HEK293 (cell line): ENCODE data around the gene FSHR.

Experiments used
- CTCF ChIA-PET: fragments of 350-600 bp; formaldehyde crosslinking; extraction: SDS; loops from one replicate; lab custom pipeline; 2021; ENCODE audit warnings: antibody characterized with exemption; lab: Yijun Ruan, JAX
- POLR2A ChIA-PET: fragments of 300-600 bp; formaldehyde crosslinking; extraction: SDS; loops from one replicate; lab custom pipeline; 2020; ENCODE audit warnings: antibody characterized with exemption, inconsistent platforms; lab: Yijun Ruan, JAX
- H3K27ac ChIP-seq: fragments of 200-500 bp; sonication (Bioruptor generic); 2 replicates; pipeline ENCODE4 v1.5.1; 2014; ENCODE audit warnings: low read depth, low read length, control low read depth, inconsistent platforms; ENCODE audit errors: extremely low read depth
- H3K36me3 ChIP-seq, 2 experiments: fragments of 200-500 bp in 1 of 2; sonication (Bioruptor generic) in 1 of 2; 1 replicate in 1 of 2; 2 replicates in 1 of 2; pipeline ENCODE4 v1.5.1; 2014 to 2017; ENCODE audit warnings: inconsistent platforms in 2 of 2, low read length in 2 of 2; ENCODE audit not compliant: control insufficient read depth in 2 of 2, insufficient read depth in 1 of 2
- H3K4me1 ChIP-seq: fragments of 200-500 bp; sonication (Bioruptor generic); 2 replicates; pipeline ENCODE4 v1.5.1; 2014; ENCODE audit warnings: mild to moderate bottlenecking, low read length, inconsistent platforms; ENCODE audit not compliant: control insufficient read depth, insufficient read depth
- H3K4me3 ChIP-seq: 2 replicates; pipeline ENCODE4 v1.5.1; 2011; ENCODE audit warnings: low read depth, mild to moderate bottlenecking, control low read depth, low read length, moderate library complexity
- H3K9me3 ChIP-seq: fragments of 200-500 bp; sonication (Bioruptor generic); 2 replicates; pipeline ENCODE4 v1.5.1; 2014; ENCODE audit warnings: low read depth, low read length, inconsistent platforms; ENCODE audit not compliant: control insufficient read depth, insufficient read depth
- BCL11B ChIP-seq: fragments of 450-650 bp; formaldehyde crosslinking; IDR thresholded peaks from 2 replicates; pipeline ENCODE4 v1.5.1; 2016; ENCODE audit warnings: low read depth, missing biosample characterization, missing genetic modification characterization
- KLF7 ChIP-seq: fragments of 450-650 bp; formaldehyde crosslinking; IDR thresholded peaks from 2 replicates; pipeline ENCODE4 v1.5.1; 2016; ENCODE audit warnings: missing biosample characterization, missing genetic modification characterization, borderline replicate concordance
- PRDM1 ChIP-seq: fragments of 450-650 bp; formaldehyde crosslinking; IDR thresholded peaks from 2 replicates; pipeline ENCODE4; 2016; ENCODE audit warnings: missing biosample characterization, missing genetic modification characterization
- PRDM6 ChIP-seq: fragments of 450-650 bp; formaldehyde crosslinking; IDR thresholded peaks from 2 replicates; pipeline ENCODE4 v1.5.1; 2017; ENCODE audit warnings: missing biosample characterization, missing genetic modification characterization
- REST ChIP-seq: fragments of 450-650 bp; formaldehyde crosslinking; IDR thresholded peaks from 2 replicates; pipeline ENCODE4 v1.5.1; 2016; ENCODE audit warnings: missing biosample characterization, missing genetic modification characterization
- SCRT2 ChIP-seq: fragments of 450-650 bp; formaldehyde crosslinking; IDR thresholded peaks from 2 replicates; pipeline ENCODE4 v1.5.1; 2016; ENCODE audit warnings: missing biosample characterization, missing genetic modification characterization
- TRIM28 ChIP-seq: IDR thresholded peaks from 2 replicates; pipeline ENCODE4 v1.6.1; 2011; ENCODE audit warnings: low read length, control low read depth, borderline replicate concordance
- WT1 ChIP-seq: fragments of 450-650 bp; formaldehyde crosslinking; IDR thresholded peaks from 2 replicates; pipeline ENCODE4 v1.5.1; 2016; ENCODE audit warnings: missing biosample characterization, missing genetic modification characterization
- ZEB2 ChIP-seq: fragments of 450-650 bp; formaldehyde crosslinking; IDR thresholded peaks from 2 replicates; pipeline ENCODE4 v1.5.1; 2016; ENCODE audit warnings: missing biosample characterization, missing genetic modification characterization
- ZFP3 ChIP-seq: fragments of 450-650 bp; formaldehyde crosslinking; IDR thresholded peaks from 2 replicates; pipeline ENCODE4 v1.5.1; 2016; ENCODE audit warnings: low read depth, missing biosample characterization, missing genetic modification characterization
- ZFP69B ChIP-seq: fragments of 450-650 bp; formaldehyde crosslinking; IDR thresholded peaks from 2 replicates; pipeline ENCODE4 v1.5.1; 2016; ENCODE audit warnings: missing biosample characterization, missing genetic modification characterization
- ZNF114 ChIP-seq: fragments of 450-650 bp; formaldehyde crosslinking; IDR thresholded peaks from 2 replicates; pipeline ENCODE4 v1.5.0; 2017; ENCODE audit warnings: missing biosample characterization, missing genetic modification characterization
- ZNF140 ChIP-seq: fragments of 450-650 bp; formaldehyde crosslinking; IDR thresholded peaks from 2 replicates; pipeline ENCODE4 v1.5.1; 2016; ENCODE audit warnings: missing biosample characterization, missing genetic modification characterization
- ZNF324 ChIP-seq: fragments of 450-650 bp; formaldehyde crosslinking; IDR thresholded peaks from 2 replicates; pipeline ENCODE4 v1.5.1; 2016; ENCODE audit warnings: missing biosample characterization, missing genetic modification characterization
- ZNF350 ChIP-seq: fragments of 450-650 bp; formaldehyde crosslinking; IDR thresholded peaks from 2 replicates; pipeline ENCODE4 v1.5.0; 2017; ENCODE audit warnings: missing biosample characterization, mild to moderate bottlenecking, missing genetic modification characterization
- ZNF391 ChIP-seq: fragments of 450-650 bp; formaldehyde crosslinking; IDR thresholded peaks from 2 replicates; pipeline ENCODE4 v1.5.1; 2016; ENCODE audit warnings: low read depth, missing biosample characterization, missing genetic modification characterization, borderline replicate concordance
- ZNF558 ChIP-seq: fragments of 450-650 bp; formaldehyde crosslinking; IDR thresholded peaks from 2 replicates; pipeline ENCODE4 v1.5.1; 2016; ENCODE audit warnings: missing biosample characterization, missing genetic modification characterization
- ZNF585B ChIP-seq: fragments of 450-650 bp; formaldehyde crosslinking; IDR thresholded peaks from 2 replicates; pipeline ENCODE4 v1.5.1; 2016; ENCODE audit warnings: missing biosample characterization, missing genetic modification characterization
- ZNF626 ChIP-seq: fragments of 450-650 bp; sonication (Bioruptor Pico); formaldehyde crosslinking; IDR thresholded peaks from 2 replicates; pipeline ENCODE4 v1.5.1; 2018; ENCODE audit warnings: missing biosample characterization, missing genetic modification characterization, inconsistent platforms
- ZNF629 ChIP-seq: fragments of 450-650 bp; formaldehyde crosslinking; IDR thresholded peaks from 2 replicates; pipeline ENCODE4 v1.5.1; 2017; ENCODE audit warnings: missing biosample characterization, missing genetic modification characterization
- ZNF677 ChIP-seq: fragments of 450-650 bp; IDR thresholded peaks from 2 replicates; pipeline ENCODE4 v1.5.0; 2018; ENCODE audit warnings: missing biosample characterization, mild to moderate bottlenecking, missing genetic modification characterization, moderate library complexity
- ZNF707 ChIP-seq: fragments of 450-650 bp; formaldehyde crosslinking; IDR thresholded peaks from 2 replicates; pipeline ENCODE4 v1.5.1; 2016; ENCODE audit warnings: missing biosample characterization, missing genetic modification characterization
- ZNF777 ChIP-seq: fragments of 450-650 bp; formaldehyde crosslinking; IDR thresholded peaks from 2 replicates; pipeline ENCODE4 v1.5.1; 2017; ENCODE audit warnings: missing biosample characterization, missing genetic modification characterization, borderline replicate concordance
- ZNF785 ChIP-seq: fragments of 450-650 bp; formaldehyde crosslinking; IDR thresholded peaks from 2 replicates; pipeline ENCODE4 v1.5.1; 2016; ENCODE audit warnings: missing biosample characterization, missing genetic modification characterization
- TF ChIP-seq, protein P1 (sequence below): fragments of 450-650 bp; formaldehyde crosslinking; optimal IDR thresholded peaks from 2 replicates; pipeline ENCODE3; 2016; ENCODE audit warnings: missing biosample characterization, mild to moderate bottlenecking, missing genetic modification characterization
- TF ChIP-seq, protein P2 (sequence below): fragments of 450-650 bp; formaldehyde crosslinking; IDR thresholded peaks from 2 replicates; pipeline ENCODE4 v1.5.1; 2016; ENCODE audit warnings: missing biosample characterization, missing genetic modification characterization
- TF ChIP-seq, protein P3 (sequence below): fragments of 450-650 bp; formaldehyde crosslinking; IDR thresholded peaks from 2 replicates; pipeline ENCODE4 v1.5.1; 2016; ENCODE audit warnings: missing biosample characterization, missing genetic modification characterization

Gene FSHR

GRCh38 chr2:48933828-48934497 is 220.4 kb downstream of the FSHR start:
- H3K9me3 ChIP-seq = no peaks in the 10 kb centered on the region
- H3K4me1 ChIP-seq = no peaks in the 10 kb centered on the region
- no peak overlapping the region for H3K4me3 ChIP-seq
- TF ChIP-seq ZEB2 (tag by site-specific recombination) (no peak), ZNF114 (no peak), ZNF785 (tag by site-specific recombination) (no peak), KLF7 (tag by site-specific recombination) (no peak), ZFP69B (no peak), ZNF677 (no peak), ZNF626 (tag by site-specific recombination) (no peak), BCL11B (tag by site-specific recombination) (no peak), PRDM6 (no peak), ZNF558 (no peak), ZNF707 (tag by site-specific recombination) (no peak), ZNF350 (tag by site-specific recombination) (no peak), ZNF585B (no peak), SCRT2 (tag by site-specific recombination) (no peak), REST (no peak), ZNF391 (tag by site-specific recombination) (no peak)
- TF ChIP-seq, protein P1, sequence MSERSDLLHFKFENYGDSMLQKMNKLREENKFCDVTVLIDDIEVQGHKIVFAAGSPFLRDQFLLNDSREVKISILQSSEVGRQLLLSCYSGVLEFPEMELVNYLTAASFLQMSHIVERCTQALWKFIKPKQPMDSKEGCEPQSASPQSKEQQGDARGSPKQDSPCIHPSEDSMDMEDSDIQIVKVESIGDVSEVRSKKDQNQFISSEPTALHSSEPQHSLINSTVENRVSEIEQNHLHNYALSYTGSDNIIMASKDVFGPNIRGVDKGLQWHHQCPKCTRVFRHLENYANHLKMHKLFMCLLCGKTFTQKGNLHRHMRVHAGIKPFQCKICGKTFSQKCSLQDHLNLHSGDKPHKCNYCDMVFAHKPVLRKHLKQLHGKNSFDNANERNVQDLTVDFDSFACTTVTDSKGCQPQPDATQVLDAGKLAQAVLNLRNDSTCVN (tag by site-specific recombination) = no peak
- H3K36me3 ChIP-seq = no peaks in the 10 kb centered on the region
- CTCF ChIA-PET = no interaction called here
- POLR2A ChIA-PET = no interaction called here
- no peak overlapping the region for H3K27ac ChIP-seq

GRCh38 chr2:48932667-48933066 is 221.6 kb downstream of the FSHR start:
- no peak overlapping the region for H3K4me3 ChIP-seq
- H3K36me3 ChIP-seq = no peaks in the 10 kb centered on the region
- H3K4me1 ChIP-seq = no peaks in the 10 kb centered on the region
- ChIA-PET CTCF (no interaction called here), POLR2A (no interaction called here)
- no peak overlapping the region for H3K27ac ChIP-seq
- no peaks in the 10 kb centered on the region for H3K9me3 ChIP-seq
- TF ChIP-seq ZNF629 (tag by site-specific recombination) = no peak
- TF ChIP-seq, protein P2, sequence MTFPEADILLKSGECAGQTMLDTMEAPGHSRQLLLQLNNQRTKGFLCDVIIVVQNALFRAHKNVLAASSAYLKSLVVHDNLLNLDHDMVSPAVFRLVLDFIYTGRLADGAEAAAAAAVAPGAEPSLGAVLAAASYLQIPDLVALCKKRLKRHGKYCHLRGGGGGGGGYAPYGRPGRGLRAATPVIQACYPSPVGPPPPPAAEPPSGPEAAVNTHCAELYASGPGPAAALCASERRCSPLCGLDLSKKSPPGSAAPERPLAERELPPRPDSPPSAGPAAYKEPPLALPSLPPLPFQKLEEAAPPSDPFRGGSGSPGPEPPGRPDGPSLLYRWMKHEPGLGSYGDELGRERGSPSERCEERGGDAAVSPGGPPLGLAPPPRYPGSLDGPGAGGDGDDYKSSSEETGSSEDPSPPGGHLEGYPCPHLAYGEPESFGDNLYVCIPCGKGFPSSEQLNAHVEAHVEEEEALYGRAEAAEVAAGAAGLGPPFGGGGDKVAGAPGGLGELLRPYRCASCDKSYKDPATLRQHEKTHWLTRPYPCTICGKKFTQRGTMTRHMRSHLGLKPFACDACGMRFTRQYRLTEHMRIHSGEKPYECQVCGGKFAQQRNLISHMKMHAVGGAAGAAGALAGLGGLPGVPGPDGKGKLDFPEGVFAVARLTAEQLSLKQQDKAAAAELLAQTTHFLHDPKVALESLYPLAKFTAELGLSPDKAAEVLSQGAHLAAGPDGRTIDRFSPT = no peak
- no peak for TF ChIP-seq ZNF324 (tag by site-specific recombination)
- no peak for TF ChIP-seq ZNF140
- TF ChIP-seq TRIM28 = no peak
- TF ChIP-seq, protein P3, sequence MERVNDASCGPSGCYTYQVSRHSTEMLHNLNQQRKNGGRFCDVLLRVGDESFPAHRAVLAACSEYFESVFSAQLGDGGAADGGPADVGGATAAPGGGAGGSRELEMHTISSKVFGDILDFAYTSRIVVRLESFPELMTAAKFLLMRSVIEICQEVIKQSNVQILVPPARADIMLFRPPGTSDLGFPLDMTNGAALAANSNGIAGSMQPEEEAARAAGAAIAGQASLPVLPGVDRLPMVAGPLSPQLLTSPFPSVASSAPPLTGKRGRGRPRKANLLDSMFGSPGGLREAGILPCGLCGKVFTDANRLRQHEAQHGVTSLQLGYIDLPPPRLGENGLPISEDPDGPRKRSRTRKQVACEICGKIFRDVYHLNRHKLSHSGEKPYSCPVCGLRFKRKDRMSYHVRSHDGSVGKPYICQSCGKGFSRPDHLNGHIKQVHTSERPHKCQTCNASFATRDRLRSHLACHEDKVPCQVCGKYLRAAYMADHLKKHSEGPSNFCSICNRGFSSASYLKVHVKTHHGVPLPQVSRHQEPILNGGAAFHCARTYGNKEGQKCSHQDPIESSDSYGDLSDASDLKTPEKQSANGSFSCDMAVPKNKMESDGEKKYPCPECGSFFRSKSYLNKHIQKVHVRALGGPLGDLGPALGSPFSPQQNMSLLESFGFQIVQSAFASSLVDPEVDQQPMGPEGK (tag by site-specific recombination) = no peak
- TF ChIP-seq ZNF777 (tag by site-specific recombination) = no peak
- TF ChIP-seq ZFP3 = no peak
- TF ChIP-seq PRDM1 (tag by site-specific recombination) = no peak
- TF ChIP-seq WT1 = no peak
